Measurements from ENCODE around the gene BPTF.
A peak's percentile ranks its signal among the peaks of the same experiment; 100 is the strongest.
"Not testable (repeated sequence)": the region's sequence is repeated elsewhere in the genome, so short reads cannot be mapped to it uniquely, and the experiment has no call there.

The BPTF gene

DNA sequence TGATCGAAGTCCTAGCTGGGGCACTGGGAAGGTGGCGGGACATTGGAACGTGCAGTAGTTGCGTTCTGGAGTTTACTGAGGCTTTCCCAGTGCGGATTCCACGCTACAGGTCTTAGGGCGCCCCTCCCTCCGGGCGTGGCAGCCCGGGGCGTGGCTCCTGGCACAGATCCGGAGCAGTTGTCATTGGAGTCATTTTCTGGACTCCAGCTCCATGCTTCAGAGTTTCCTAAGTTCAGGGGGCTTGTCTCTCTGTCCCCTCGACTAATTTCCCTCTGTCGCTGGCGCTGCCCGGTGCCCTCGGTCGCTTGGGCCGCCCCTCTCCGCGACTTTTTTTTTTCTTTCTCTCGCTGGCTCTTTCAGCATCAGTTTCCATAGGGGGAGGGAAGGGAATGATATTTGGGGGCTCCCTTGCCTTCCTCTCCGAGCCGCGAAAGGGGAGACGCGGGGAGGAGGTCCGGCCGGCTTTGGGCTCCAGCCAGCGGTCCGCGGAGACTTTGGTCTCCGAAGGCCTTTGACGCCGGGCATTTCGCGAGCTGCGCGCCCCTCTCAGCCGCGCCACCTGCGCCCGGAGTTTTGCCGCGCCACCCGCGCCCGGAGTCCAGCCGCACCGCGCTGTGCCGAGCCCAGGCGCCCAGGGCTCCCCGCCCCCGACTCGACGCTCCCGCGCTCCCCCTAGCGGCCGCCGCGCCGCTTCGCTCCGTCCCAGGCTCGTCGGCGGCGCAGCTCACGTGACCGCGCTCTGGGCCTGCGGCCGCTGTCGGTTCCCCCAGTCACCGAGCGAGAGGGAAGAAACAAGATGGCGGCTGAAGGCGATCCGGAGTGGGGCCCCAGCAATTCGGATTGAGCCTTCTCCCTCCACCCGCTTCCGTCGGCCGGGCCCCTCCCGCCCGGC, at the start of gene BPTF:
Gene BPTF (plus strand): TSS at position 769 of the 892 bp plus-strand sequence. CDS start 222 bp downstream, outside the sequence.
- DNase-seq = peak; percentile 90 to 91

DNA sequence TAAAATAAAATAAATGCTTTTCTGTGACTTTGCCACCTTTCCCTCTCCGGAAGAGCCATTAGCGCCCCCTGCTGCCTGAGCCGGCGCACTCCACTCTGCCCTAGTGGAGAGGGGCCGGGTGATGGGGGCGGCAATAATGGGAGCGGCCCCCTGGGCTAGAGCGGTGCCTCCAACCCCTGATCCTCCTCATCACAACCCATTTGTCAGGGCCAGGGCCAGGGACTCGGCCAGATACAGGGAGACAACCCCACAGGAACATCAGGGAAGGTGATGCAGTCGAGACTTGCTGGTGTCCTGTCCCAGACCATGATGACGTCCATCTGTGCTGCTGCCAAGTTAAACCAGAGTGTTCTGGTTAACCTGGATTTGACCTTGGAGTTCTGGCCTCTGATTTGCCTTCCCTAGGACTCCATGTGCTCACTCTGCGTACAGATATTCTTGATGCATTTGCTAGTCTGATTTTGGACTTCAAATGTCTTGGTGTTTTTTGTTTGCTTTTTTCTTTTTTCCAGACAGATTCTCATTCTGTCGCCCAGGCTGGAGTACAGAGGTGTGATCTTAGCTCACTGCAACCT, 46.1 kb upstream of the BPTF start:
- DNase-seq = peak; percentile 18 to 35

DNA sequence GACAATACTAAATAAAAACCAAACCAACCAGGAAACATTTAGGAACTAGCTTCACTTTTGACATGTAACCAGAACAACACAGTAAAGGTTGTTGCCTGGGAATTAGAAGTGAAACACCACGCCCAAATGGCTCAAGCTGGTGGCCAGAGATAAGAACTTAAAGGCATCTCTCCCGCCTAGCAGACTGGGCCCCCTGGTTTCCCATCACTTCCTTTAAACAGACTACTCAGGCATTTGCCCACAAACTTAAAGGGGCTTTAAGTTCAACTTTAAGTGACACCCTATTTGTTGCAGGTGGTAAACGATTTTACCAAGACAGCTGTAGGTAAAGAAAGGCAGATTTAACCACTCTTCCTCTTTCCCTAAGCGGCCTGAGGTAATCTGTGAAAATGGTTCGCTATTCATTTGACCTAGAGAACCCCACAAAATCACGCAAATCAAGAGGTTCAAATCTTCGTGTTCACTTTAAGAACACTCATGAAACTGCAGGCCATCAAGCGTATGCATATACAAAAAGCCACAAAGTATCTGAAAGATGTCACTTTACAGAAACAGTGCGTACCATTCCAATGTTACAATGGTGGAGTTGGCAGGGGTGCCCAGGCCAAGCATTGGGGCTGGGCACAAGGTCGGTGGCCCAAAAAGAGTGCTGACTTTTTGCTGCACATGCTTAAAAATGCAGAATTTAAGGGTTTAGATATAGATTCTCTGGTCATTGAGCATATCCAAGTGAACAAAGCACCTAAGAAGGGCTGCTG, 40.8 kb upstream of the BPTF start:
- no peak for DNase-seq

- DNase-seq = no peak
These were observed 40.2 kb upstream of the BPTF start for GRCh38 chr17:67785122-67785477.

GRCh38 chr17:67785504-67785903, 39.8 kb upstream of the BPTF start:
- no peak for DNase-seq

DNA sequence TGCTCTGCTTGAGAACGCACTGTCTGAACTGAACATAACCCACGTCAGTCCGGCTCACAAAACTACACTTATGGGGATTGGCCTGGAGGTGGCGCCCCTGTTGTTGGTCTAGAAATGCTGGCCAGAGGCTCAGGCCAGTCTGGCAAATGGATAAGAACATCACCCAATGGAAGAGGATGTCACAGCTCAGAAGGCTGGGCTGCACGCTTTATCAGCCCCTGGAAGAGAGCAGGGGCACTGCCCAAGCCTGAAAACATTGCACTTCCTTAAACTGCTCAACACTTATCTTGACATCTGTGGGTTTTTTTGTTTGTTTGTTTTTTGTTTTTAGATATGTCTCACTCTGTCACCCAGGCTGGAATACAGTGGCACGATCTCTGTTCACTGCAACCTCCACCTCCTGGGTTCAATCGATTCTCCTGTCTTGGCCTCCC, 24.8 kb upstream of the BPTF start:
- DNase-seq = peak; percentile 65 to 76

DNA sequence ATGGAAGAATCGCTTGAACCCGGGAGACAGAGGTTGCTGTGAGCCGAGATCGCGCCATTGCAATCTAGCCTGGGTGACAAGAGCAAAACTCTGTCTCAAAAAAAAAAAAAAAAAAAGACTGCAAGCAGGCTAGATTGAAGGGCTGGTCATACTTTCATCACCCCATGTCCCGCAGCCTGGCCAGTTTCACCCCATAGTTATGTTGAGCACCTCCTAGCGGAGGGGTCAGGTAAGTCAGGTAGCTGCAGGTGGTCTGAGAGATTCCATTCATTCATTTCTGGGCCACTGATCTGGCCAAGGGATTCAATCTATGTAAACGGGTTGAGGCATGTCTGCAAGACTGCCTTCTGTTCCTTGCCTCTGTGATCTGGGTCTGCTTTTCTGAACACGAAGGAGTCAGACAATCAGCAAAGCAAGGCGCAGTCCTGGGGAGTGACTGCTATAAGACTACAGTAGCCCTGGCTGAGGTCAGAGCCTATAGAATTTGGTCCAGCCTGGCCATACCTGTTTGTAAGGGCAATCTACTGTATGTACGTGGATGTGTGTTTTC, 23.6 kb upstream of the BPTF start:
- DNase-seq = no peak

GRCh38 chr17:67810464-67810863, 14.8 kb upstream of the BPTF start:
- DNase-seq = no peak

DNA sequence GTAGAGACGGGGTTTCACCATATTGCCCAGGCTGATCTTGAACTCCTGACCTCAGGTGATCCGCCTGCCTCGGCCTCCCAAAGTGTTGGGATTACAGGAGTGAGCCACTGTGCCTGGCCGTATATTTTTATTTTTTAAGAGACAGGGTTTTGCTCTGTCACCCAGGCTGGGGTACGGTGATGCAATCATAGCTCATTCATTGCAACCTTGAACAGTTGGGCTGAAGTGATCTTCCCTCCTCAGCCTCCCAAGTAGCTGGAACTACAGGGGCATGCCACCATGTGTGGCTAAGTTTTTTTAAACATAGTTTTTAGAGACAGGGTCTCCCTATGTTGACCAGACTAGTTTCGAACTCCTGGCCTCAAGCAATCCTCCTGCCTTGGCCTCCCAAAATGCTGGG, 12.9 kb upstream of the BPTF start:
- not testable (repeated sequence) for DNase-seq

GRCh38 chr17:67813803-67814180, 11.5 kb upstream of the BPTF start:
- no peak for DNase-seq

DNA sequence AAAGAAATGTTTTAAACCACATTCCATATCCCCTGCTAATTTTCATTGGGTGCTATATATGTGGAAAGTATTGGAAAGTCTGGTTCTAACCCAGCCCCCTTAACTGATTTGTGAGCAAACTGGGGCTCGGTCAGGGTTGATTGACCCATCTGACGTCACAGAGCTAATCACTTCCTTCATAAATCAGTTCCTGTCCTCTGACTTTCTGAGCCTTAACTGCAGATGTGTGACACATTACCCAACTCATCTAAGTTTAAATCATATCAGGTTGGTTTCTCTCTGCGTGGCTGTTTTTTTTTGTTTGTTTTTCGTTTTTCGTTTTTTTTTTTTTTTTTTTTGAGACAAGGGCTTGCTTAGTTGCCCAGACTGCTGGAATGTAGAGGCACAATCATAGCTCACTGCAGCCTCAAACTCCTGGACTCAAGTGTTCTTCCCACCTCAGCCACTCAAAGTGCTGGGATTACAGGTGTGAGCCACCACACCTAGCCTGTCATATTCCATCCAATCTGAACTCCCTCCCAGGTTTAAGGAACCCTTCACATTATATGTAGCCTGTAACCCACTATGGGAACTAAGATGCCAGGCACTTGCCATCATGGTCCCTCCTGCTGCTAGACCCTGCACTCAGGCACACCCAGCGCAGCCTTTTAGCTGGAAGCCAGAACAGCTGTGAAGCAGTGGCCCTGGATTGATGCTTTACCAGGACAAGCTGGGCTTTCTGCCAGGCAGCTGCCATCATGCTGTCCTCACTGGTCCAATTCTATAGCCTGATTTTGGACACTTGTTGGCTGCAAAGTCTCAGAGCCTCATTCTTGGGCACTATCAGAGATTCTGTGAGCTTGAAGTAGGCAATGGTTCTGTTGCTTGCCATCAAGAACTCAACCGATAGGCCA, 6.9 kb upstream of the BPTF start:
- no peak for DNase-seq

DNA sequence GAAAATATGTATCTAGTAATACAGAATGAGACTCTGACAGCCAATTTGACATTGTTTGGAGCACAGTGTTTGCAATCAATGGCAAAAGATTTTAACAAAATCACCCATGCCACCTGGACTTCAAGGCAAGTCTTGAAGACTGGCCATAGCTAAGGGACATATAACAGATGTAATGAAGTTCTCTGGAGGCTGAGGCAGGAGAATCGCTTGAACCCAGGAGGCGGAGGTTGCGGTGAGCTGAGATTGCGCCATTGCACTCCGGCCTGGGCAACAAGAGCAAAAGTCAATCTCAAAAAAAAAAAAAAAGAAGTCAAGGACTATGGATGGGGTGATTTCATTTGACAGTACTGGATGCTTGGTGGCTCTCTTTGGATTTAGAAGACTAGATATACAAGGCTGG, 5.6 kb upstream of the BPTF start:
- no peak for DNase-seq

GRCh38 chr17:67821871-67822367, 3.4 kb upstream of the BPTF start:
- DNase-seq = no peak

DNA sequence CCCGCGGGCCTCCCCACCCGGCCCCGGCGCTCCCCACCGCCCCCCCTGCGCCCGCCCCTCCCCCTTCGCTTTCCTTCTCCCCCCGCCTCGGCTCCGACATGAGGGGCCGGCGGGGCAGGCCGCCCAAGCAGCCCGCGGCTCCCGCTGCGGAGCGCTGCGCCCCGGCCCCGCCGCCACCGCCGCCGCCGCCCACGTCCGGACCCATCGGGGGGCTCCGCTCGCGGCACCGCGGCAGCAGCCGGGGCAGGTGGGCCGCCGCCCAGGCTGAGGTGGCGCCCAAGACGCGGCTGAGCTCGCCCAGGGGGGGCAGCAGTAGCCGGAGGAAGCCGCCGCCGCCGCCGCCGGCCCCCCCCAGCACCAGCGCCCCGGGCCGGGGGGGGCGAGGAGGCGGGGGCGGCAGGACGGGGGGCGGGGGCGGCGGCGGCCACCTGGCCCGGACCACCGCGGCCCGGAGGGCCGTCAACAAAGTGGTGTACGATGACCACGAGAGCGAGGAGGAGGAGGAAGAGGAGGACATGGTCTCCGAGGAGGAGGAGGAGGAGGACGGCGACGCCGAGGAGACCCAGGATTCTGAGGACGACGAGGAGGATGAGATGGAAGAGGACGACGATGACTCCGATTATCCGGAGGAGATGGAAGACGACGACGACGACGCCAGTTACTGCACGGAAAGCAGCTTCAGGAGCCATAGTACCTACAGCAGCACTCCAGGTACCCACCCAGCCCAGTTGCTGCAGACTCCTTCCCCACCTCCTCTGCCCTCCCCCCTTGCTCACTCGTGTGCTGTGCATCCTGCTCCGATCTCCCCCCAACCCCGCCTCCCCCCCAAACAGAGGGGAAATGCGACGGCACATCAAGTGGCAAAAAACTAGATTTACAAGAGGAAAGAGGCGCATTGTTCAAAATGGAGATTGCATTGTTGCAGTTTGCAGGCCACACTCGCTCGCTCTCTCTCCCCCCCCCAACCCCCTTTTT, 611 bp downstream of the BPTF start:
- DNase-seq = peak; percentile 46 to 54

DNA sequence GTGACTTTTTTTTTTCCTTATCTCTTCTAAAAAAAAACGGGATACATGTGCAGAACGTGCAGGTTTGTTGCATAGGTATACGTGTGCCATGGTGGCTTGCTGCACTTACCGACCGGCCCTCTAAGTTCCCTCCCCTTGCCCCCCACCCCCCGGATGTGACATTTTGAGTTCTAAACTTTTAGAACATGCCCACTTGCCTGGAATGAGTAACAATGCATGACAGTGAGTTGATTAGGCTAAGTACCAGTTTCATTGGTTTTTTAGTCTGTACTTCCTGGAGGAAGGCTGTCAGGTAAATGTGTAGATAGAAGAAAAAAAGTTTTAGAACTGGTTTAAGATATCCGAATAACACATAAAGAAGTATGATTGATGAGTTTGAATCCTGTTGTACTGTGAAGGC, 4.0 kb downstream of the BPTF start:
- peak; percentile 49 to 62 for DNase-seq

DNA sequence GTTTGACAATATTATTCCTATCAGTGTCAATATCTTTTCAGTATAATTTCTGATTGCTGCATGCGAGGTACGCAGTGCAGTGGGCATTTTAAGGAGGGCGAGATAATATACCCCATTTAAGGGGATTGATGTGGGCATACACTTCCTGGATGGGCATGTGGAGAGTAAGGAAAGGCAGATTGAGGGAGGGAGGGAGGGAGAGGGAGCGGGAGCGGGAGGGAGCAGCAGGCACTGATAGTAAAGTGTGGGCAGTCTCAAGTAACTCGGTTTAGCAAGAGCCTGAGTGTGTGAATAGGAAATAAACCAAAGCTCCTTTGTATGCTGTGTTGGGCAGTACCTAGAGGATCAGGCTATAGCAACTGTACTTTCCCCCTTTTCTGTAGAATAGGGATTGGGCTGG, 5.1 kb downstream of the BPTF start:
- no peak for DNase-seq

- DNase-seq = no peak
These were observed 6.0 kb downstream of the BPTF start for GRCh38 chr17:67831268-67831667.

DNA sequence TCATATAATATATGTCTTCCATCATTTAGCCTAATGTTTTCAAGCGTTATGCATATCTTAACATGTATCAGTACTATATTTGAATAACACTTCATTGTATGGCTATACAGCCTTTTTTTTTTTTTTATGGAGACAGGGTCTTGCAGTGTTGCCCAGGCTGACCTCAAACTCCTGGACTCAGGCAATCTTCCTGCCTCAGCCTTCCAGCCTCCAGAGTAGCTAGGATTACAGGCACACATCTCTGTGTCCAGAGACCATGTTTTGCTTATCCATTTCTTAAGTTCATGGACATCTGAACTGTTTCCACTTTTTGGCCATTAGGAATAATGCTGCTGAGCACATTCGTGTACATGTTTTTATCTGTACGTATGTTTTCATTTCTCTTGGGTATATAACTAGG, 7.8 kb downstream of the BPTF start:
- DNase-seq = no peak

- no peak for DNase-seq
These were observed 8.8 kb downstream of the BPTF start for GRCh38 chr17:67833946-67834631.

DNA sequence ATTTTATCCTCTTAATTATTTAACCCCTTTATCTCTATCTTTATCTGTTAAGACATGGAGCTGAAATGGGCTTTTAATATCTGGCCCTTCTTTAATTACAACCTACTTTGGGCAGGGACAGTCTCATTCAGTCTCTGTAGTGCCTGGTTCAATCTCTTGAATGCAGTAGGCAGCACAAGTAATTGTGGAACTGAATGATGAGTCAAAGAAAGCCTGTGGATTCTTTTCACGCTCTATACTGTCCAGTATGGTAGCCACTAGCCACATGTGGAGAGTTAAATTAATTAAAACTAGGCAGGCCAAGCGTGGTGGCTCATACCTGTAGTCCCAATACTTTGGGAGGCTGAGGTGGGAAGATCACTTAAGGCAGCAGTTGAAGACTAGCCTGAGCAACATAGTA, 9.3 kb downstream of the BPTF start:
- no peak for DNase-seq
